SK-N-DZ (cell line): ENCODE measurements around the gene TLR5.
A peak's percentile ranks its signal among the peaks of the same experiment; 100 is the strongest.

Source experiments
- DNase-seq: peaks from one replicate; pipeline ENCODE4 v3.0.0-alpha.2; 2015; ENCODE audit warnings: low spot score

TLR5 gene

GRCh38 chr1:223152399-223152798, 9.4 kb upstream of the TLR5 start:
- no peak for DNase-seq

GRCh38 chr1:223150443-223150842, 7.4 kb upstream of the TLR5 start:
- no peak for DNase-seq

- DNase-seq = no peak
These were observed 4.8 kb upstream of the TLR5 start for GRCh38 chr1:223147873-223148272.

DNA sequence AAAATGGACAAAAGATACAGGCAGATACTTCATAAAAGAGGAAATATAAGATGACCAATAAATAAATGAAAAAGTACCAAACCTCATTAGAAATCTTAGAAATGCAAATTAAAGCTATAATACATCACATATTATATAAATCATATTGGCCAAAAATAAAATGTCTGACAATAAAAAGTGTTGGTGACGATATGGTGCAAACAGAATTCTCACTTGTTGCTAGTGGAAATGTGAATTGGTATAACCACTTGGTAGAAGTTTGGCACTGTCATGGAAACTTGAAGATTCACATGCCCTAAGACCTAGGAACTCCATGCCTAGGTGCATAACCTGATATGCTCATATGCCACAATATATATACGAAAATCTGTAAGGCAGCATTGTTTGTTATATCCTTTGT, 4.4 kb upstream of the TLR5 start:
- no peak for DNase-seq

GRCh38 chr1:223146745-223147144, 3.7 kb upstream of the TLR5 start:
- no peak for DNase-seq

GRCh38 chr1:223144914-223145313, 1.9 kb upstream of the TLR5 start:
- no peak for DNase-seq

GRCh38 chr1:223144431-223144830, 1.4 kb upstream of the TLR5 start:
- DNase-seq = no peak

DNA sequence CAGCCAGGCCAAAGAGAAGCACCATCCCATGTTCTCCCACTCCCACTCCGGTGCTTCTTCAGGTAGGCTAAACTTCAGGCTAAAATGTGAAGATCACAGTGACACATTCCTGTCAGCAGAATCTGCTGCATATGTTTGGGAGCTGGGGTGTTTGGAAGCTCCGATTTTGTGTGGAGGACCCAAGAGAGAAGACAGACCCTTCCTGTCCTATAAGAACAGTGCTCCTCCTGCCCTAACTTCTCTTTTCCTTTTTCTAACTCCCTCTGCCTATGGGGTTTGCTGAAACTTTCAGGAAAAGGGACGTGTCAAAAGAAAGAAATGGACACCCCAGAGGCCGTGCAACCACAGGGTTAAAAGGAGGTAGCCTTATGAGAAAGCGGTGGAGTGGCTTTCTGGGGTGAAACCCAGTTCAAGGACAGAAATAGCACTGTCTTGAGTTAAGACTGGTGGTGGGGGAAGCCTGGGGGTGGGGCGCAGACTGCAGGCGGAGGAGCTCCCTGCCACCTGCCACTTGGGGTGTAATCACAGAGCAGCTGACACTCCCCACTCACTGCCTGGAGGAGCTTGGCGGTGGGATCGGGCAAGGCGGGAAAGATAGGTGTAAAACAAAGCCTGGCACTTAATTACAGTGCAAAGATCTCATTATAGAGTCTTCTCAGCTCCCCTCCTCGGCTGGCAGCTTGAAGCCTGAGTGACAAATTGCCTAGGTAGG, 645 bp upstream of the TLR5 start:
- no peak for DNase-seq

DNA sequence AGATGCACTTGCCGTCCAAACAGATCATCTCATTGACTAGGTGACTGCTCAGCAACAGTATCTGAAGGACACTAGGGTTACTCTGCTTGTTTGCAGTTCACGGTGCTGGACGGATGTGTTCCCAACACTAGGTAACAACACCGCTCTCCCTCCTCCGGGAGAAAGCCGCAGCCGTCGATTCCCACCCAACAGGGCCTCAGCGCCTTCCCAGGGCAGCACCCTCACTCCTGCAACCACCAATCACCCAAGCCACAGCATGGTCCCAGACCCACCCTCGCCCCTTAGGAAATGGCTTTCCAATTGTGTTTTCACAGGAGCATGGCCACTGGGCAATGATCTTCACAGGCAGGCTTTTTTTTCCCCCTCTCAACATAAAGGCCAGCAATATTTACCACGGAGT, 779 bp downstream of the TLR5 start:
- no peak for DNase-seq

DNA sequence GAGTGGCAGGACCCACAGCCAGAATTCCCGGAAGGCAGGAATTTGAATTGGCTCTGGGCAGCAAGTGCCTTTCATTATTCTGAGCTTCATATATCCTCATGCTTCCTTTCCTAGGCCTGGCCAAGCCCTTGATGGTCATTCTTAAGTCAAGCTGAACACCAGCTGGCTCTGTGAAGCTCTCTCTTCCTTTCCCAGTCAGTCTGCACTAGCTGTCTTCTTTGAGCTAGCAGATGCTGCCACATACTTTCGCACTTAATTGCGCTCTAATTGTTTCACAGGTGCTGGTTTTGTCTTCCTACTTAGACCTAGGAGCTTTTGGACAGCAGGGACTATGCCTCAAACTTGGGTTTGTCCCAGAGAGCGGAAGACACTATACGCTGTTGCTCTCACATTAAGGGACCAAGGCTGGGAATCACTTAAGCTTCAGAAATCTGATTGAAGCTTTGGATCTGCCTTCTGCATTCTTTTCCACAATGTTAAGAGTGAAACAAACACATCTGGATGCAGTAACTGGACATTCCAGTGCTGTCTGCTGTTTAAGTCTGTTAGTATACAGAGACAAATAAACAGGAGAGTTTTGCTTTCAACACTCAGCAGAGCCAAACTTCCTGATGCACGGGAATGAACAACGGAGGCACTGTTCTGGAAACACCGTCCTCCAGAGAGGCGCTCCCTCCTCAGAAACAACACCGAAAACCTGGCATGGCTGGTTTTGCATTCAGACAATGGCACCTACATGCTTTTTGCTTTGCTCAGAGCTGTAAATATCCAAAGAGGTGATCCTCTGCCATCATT, 2.2 kb downstream of the TLR5 start:
- no peak for DNase-seq

DNA sequence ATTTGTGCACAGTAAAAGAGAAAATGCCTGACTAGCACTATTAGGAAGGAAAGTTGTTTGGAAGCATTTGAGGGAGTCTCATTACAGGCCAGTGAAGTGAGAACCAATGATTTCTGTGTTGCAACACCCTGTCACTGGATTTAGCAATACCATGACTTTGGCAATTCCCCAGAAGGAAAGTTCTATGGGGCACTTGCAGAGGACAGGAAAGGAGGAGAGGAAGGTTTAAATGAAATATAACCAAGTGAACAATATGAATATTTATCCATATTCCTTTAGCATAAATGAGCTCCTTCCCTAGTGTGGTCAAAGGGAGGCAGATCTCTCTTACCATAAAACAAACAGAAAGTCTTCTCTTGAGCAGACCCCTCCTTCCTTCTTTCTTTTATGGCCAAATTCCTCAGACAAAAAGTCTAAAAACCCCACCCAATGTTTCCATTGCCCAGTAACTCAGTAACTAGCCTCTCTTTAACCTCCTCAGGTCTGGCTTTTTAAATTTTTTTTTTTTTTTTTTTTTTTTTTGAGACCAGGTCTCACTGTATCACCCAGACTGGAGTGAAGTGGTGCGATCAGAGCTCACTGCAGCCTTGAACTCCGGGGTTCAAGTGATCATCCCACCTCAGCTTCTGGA, 5.5 kb downstream of the TLR5 start:
- DNase-seq = no peak

GRCh38 chr1:223136086-223136485, 7.0 kb downstream of the TLR5 start:
- no peak for DNase-seq

DNA sequence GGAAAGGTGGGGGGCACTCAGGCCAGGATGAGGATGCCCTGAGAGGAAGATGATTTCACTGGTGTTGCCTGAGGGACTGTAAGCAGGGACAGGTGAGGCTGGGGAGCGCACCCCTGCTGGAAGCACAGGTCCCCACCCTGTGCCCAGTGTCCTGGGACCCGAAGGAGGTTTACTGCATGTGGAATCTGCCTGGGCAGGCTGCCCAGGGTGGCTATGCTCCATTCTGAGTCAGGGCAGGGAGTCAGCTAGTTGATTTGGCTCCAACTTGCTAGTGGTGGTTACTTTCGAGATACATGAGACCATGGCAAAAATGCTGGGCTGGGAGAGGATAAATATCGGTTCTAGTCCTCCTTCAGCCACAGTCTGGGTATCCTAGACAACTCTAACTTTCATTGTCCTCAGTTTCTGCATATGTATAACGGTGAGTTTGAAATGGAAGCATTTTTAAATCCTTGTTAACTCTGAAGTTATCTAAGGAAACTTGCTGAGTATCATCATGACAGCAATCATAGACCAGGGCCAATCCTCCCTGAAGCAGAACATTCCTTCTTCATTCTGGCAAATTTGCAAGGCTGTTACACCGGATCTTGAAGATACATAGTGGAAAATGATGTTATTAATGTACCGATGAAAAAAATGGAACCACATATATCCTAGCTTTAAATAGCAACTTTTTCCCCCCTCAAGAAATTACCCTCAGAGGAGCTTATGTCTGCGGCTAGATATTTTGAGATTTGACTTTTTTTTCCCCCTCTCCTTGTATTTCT, 7.7 kb downstream of the TLR5 start:
- no peak for DNase-seq

DNA sequence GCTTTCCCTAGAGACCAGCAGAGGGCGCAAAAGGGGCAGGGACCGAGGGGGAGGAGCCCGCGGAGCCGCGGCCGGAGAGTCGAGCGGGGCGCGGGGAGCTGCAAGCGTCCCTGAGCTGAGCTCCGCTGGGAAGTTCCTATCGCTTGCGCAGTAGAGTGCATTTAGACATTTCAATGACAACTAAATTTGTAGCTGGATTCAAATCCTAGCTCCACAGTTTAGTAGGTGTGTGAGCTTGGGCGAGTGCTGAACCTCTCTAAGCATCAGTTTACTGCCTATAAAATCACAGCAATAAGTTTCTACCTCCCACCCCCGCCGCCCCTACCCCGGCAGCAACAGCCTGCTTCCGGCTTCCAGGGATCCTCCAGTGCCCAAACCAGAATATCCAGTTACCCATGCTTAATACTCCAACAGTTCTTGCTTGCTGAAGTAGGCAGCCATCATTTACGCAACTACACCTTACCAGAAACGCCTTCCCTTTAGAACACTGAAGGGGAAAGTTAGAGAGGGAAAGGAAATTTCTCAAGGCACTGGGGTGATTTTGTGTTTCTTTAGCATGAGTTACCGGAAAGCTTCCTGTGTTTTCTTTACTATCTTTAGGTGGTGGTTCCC, 9.1 kb downstream of the TLR5 start:
- peak; percentile 68 for DNase-seq

- DNase-seq = no peak
These were observed 9.7 kb downstream of the TLR5 start for GRCh38 chr1:223133306-223133823.

DNA sequence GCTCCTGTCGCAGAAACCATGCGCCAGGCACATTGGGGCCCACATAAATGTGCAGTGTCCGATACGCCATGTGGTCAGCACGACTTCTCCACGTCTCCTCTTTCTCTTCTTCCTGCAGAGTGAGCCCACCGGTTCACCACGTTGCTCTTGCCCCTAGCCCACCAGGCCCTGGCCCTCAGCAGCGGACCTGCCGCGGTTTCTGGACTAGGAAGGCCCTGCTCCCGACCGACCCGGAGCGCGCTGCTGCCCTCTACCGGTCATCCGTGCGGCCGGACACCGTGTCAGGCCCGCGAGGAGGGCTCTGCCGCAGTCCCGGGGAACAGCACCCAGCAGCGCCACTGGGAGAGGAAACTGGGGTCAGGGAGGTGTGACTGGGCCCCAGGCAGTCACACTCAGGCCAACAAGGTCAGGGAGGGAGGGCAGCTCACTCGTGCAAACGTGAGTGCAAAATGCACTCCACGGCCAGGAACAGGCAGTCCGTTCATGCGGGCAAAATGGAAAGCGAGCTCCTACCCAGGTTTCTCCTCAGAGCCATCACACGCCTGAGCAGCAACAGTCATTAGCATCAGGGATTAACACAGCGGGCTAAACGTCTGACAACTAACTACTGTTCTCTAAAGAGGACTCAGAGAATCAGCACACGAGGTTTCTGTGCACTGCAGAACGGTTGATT, 13.7 kb downstream of the TLR5 start:
- DNase-seq = peak; percentile 26

DNA sequence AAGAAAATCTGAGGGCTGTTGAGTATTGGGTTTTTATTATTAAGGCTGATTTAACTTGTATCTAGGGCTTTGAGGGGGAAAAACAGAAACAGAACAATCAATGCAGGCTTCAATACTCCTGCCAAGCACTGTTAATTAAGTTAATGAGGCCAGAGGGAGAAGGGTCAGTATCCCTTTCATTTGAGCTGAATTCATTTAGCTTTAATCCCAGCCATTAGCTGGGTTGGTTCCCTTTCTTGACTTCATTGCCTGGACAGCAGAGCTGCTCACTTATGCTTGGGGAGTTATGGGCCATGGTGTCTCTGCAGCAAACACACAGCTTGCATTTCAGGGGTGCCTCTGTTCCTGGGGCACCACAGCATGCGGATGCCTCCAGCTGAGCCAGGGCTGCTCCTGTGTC, 16.3 kb downstream of the TLR5 start:
- DNase-seq = no peak

DNA sequence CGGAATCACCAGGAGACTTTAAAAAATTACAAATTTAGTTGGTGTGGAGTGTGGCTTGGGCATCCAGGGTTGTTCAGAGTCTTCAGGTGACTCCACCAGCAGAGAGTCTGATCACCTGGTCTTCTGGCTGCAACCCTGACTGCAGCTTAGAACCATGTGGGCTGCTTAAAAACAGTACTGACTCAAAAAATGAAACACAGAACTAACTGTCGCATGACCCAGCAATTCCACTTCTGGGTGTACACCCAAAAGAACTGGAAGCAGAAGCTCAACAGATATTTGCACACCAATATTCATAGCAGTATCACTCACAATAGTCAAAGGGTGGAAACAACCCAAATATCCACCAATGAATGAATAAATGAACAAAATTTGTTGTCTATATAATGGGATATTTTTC, 17.3 kb downstream of the TLR5 start:
- DNase-seq = no peak

GRCh38 chr1:223123011-223123610, 19.9 kb downstream of the TLR5 start:
- no peak for DNase-seq

DNA sequence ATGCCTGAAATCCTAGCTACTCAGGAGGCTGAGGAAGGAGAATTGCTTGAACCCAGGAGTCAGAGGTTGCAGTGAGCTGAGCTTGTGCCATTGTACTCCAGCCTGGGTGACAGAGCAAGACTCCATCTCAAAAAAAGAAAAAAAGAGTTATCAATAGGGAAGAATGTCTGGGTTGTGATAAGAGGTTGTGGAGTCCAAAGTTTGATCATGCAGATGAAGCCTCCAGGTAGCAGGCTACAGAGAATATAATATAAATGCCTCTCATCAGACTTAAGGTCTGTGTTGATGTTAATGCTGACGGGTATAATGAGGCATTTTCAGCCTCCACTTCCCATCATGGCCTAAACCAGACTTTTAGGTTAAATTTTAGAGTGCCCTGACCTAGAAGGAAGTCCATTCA, 24.6 kb downstream of the TLR5 start:
- DNase-seq = no peak
